SK-N-SH (cell line): ENCODE data around the gene HM13. TPM values are rescaled to one million over a fixed set of nuclear protein-coding genes. Genes with fewer than 3 reads are reported as not detected.
A peak's percentile ranks its signal among the peaks of the same experiment; 100 is the strongest.

ENCODE experiments used
- CTCF ChIA-PET: fragments of 300-600, 350-600 bp; formaldehyde crosslinking; extraction: SDS; loops from one replicate; lab custom pipeline; 2021; lab: Yijun Ruan, JAX
- POLR2A ChIA-PET: fragments of 350-600 bp; sonication (Branson Sonifier 250); formaldehyde crosslinking; extraction: SDS; loops from one replicate; lab custom pipeline; 2020; ENCODE audit warnings: antibody characterized with exemption, inconsistent platforms; lab: Yijun Ruan, JAX
- DNase-seq: peaks from one replicate; pipeline ENCODE4 v3.0.0; 2012
- H2AFZ ChIP-seq: fragments of 200-600 bp; sonication (generic); 2 replicates; pipeline ENCODE4 v1.8.1; 2016; ENCODE audit warnings: antibody characterized with exemption, mild to moderate bottlenecking, low read depth
- H3F3A ChIP-seq: fragments of 200-600 bp; sonication (generic); replicated peaks from 2 replicates; pipeline ENCODE3; 2016; ENCODE audit warnings: antibody characterized with exemption, mild to moderate bottlenecking; ENCODE audit not compliant: insufficient read depth
- H3K27ac ChIP-seq, 2 experiments: fragments of 200-500 bp in 1 of 2; fragments of 200-600 bp in 1 of 2; sonication (Bioruptor generic) in 1 of 2; sonication (generic), shearing (Covaris generic) in 1 of 2; 2 replicates each; pipeline versions ENCODE4 v1.5.1 to v1.6.1; 2014 to 2016; ENCODE audit warnings: low read depth in 2 of 2, inconsistent platforms in 1 of 2, low read length in 1 of 2, mild to moderate bottlenecking in 1 of 2, mixed read lengths in 1 of 2
- H3K27me3 ChIP-seq: fragments of 200-600 bp; sonication (generic), shearing (Covaris generic); 2 replicates; pipeline ENCODE4 v1.6.1; 2016; ENCODE audit warnings: mixed run types; ENCODE audit not compliant: insufficient read depth
- H3K36me3 ChIP-seq, 2 experiments: fragments of 200-500 bp in 1 of 2; fragments of 200-600 bp in 1 of 2; sonication (Bioruptor generic) in 1 of 2; sonication (generic) in 1 of 2; replicated peaks in 1 of 2; 2 replicates each; pipeline versions ENCODE3 to v1.5.1; 2014 to 2016; ENCODE audit warnings: low read length in 1 of 2, mild to moderate bottlenecking in 1 of 2; ENCODE audit not compliant: insufficient read depth in 2 of 2, control insufficient read depth in 1 of 2
- H3K4me1 ChIP-seq, 2 experiments: fragments of 200-500 bp in 1 of 2; fragments of 200-600 bp in 1 of 2; sonication (Bioruptor generic) in 1 of 2; sonication (generic), shearing (Covaris generic) in 1 of 2; 2 replicates each; pipeline versions ENCODE4 v1.5.1 to v1.6.1; 2014 to 2016; ENCODE audit warnings: low read depth in 1 of 2, low read length in 1 of 2, mixed run types in 1 of 2; ENCODE audit not compliant: insufficient read depth in 2 of 2, control insufficient read depth in 1 of 2
- H3K4me2 ChIP-seq: fragments of 200-600 bp; sonication (generic), shearing (Covaris generic); 2 replicates; pipeline ENCODE4 v1.6.1; 2017; ENCODE audit warnings: mixed run types
- H3K4me3 ChIP-seq, 2 experiments: fragments of 200-500 bp in 1 of 2; fragments of 200-600 bp in 1 of 2; sonication (Bioruptor generic) in 1 of 2; sonication (generic), shearing (Covaris generic) in 1 of 2; 2 replicates each; pipeline versions ENCODE4 v1.5.1 to v1.8.1; 2014 to 2016; ENCODE audit warnings: low read depth in 2 of 2, inconsistent platforms in 1 of 2, low read length in 1 of 2, mild to moderate bottlenecking in 1 of 2, mixed read lengths in 1 of 2, moderate library complexity in 1 of 2
- H3K79me2 ChIP-seq: fragments of 200-600 bp; sonication (generic); 2 replicates; pipeline ENCODE4 v1.8.1; 2017; ENCODE audit warnings: mild to moderate bottlenecking; ENCODE audit not compliant: insufficient read depth
- H3K9ac ChIP-seq: fragments of 200-600 bp; sonication (generic); 2 replicates; pipeline ENCODE4 v1.6.1; 2017; ENCODE audit warnings: mixed run types
- H3K9me2 ChIP-seq: fragments of 200-600 bp; sonication (generic); 2 replicates; pipeline ENCODE4 v1.6.1; 2017; ENCODE audit warnings: mixed run types
- H3K9me3 ChIP-seq: fragments of 200-600 bp; sonication (generic); 2 replicates; pipeline ENCODE4 v1.6.1; 2017; ENCODE audit warnings: mixed run types, mild to moderate bottlenecking, moderate library complexity
- H4K20me1 ChIP-seq: fragments of 200-600 bp; sonication (generic); 2 replicates; pipeline ENCODE4 v1.6.1; 2017; ENCODE audit warnings: mild to moderate bottlenecking, mixed run types; ENCODE audit not compliant: insufficient read depth
- EP300 ChIP-seq, 2 experiments: IDR thresholded peaks; 2 replicates each; pipeline versions ENCODE4 v1.4.0 to v1.6.1; 2012; ENCODE audit warnings: borderline replicate concordance in 1 of 2, low read depth in 1 of 2, low read length in 1 of 2
- FOSL2 ChIP-seq: IDR thresholded peaks from 2 replicates; pipeline ENCODE4 v1.4.0; 2012; ENCODE audit warnings: low read depth, mild to moderate bottlenecking, moderate library complexity, borderline replicate concordance
- FOXJ3 ChIP-seq: sonication (generic); formaldehyde crosslinking; IDR thresholded peaks from 2 replicates; pipeline ENCODE4 v1.5.1; 2020; ENCODE audit warnings: mild to moderate bottlenecking, missing genetic modification reagents
- GABPA ChIP-seq: IDR thresholded peaks from 2 replicates; pipeline ENCODE4 v1.4.0; 2012; ENCODE audit warnings: low read depth, mild to moderate bottlenecking
- JUND ChIP-seq: IDR thresholded peaks from 2 replicates; pipeline ENCODE4 v1.4.0; 2012
- MEF2A ChIP-seq: IDR thresholded peaks from 2 replicates; pipeline ENCODE4 v1.4.0; 2012; ENCODE audit warnings: low read depth, borderline replicate concordance
- MXI1 ChIP-seq: IDR thresholded peaks from 2 replicates; pipeline ENCODE4 v1.6.1; 2012; ENCODE audit warnings: mild to moderate bottlenecking, low read depth, low read length, improper control_type of control experiment
- NFIC ChIP-seq: IDR thresholded peaks from 2 replicates; pipeline ENCODE4 v1.4.0; 2012; ENCODE audit warnings: borderline replicate concordance
- RCOR1 ChIP-seq: fragments of 150-350 bp; IDR thresholded peaks from 2 replicates; pipeline ENCODE4 v1.6.1; 2017; ENCODE audit warnings: antibody characterized with exemption, low read length
- TAF1 ChIP-seq: IDR thresholded peaks from 2 replicates; pipeline ENCODE4 v1.6.1; 2012; ENCODE audit warnings: low read depth, mild to moderate bottlenecking, low read length, moderate library complexity, borderline replicate concordance
- USF1 ChIP-seq: IDR thresholded peaks from 2 replicates; pipeline ENCODE4 v1.4.0; 2012; ENCODE audit warnings: low read depth, borderline replicate concordance
- WGBS: methylation state at CpG from one replicate; pipeline ENCODE4 v1.1.6; 2017; ENCODE audit warnings: low lambda C conversion rate; 5-methylcytosine and 5-hydroxymethylcytosine counted together
- polyA plus RNA-seq, 3 experiments: library from polyadenylated mRNA; depleted of rRNA; stranded (reverse); fragments of >200 nt; gene quantifications; 2 replicates each; pipeline ENCODE4 v1.2.3, GENCODE V29; 2012
- TF ChIP-seq, protein P1 (sequence below): fragments of 150-350 bp; IDR thresholded peaks from 2 replicates; pipeline ENCODE4 v1.6.1; 2016; ENCODE audit warnings: mild to moderate bottlenecking, low read depth, low read length

The HM13 gene
- polyA plus RNA-seq, 1 of the 3 experiments (the other 2 are of a cell fraction) = 160 TPM

DNA sequence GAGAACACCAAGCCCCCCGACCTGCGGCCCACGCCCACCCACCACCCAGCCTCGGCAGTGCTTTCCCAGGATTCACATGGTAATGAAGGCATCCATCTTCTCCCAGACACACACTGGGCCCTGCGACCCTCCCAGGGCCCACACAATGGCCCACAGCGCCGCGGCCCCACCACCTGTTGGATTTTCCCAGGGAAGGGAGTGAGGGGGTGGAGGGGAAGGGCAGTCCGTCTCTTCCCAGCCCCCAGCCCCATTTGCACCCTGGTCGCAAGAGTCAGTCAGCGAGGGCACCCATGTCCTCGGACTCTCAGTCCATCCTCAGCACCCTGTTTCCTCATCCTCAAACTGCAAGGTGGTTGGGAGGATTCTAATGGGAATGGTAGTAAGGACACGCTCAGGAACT lies 67.1 kb downstream of the HM13 start (continued):
- TF ChIP-seq FOSL2 = no peak
- TF ChIP-seq, protein P1, sequence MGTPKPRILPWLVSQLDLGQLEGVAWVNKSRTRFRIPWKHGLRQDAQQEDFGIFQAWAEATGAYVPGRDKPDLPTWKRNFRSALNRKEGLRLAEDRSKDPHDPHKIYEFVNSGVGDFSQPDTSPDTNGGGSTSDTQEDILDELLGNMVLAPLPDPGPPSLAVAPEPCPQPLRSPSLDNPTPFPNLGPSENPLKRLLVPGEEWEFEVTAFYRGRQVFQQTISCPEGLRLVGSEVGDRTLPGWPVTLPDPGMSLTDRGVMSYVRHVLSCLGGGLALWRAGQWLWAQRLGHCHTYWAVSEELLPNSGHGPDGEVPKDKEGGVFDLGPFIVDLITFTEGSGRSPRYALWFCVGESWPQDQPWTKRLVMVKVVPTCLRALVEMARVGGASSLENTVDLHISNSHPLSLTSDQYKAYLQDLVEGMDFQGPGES = no peak
- no peak for TF ChIP-seq MEF2A
- no peak for TF ChIP-seq NFIC
- no peak for TF ChIP-seq FOXJ3 (CRISPR knock-in tag)

GRCh38 chr20:31587545-31588389 lies 73.5 kb downstream of the HM13 start:
- no peak overlapping the region for H3K27ac ChIP-seq
- CTCF ChIA-PET = interaction anchor here (1.2 to 5.0 kb wide), 4 partner anchors 12 to 25 kb away, joined by 5 to 24 read pairs (median 9); no protein-coding TSS in a partner anchor
- POLR2A ChIA-PET = interaction anchor here (1.2 to 1.7 kb wide), 5 partner anchors 8 to 25 kb away, joined by 3 to 6 read pairs (median 4); partner anchors contain the start of gene ID1
- TF ChIP-seq NFIC (no peak), JUND (no peak), TAF1 (no peak), USF1 (no peak), RCOR1 (no peak), GABPA (no peak)
- TF ChIP-seq, all 33 proteins: peak for 0
- Histone ChIP-seq H3K4me3 (no peak overlapping the region; a peak in 1 of 4 replicates), H2AFZ (no peak overlapping the region), H3K9ac (no peak overlapping the region), H3K79me2 (no peaks in the 10 kb centered on the region), H3K4me1 (no peaks in the 10 kb centered on the region; a peak in 1 of 4 replicates), H3K4me2 (no peak overlapping the region), H3F3A (peaks cover 4% of the 10 kb centered on the region), H3K9me2 (no peaks in the 10 kb centered on the region), H3K9me3 (no peaks in the 10 kb centered on the region), H4K20me1 (no peaks in the 10 kb centered on the region), H3K36me3 (no peaks in the 10 kb centered on the region), H3K27me3 (no peaks in the 10 kb centered on the region)
- DNase-seq = peak; percentile 77
- 65% methylated on average over 35 of the region's 76 CpGs for WGBS

DNA sequence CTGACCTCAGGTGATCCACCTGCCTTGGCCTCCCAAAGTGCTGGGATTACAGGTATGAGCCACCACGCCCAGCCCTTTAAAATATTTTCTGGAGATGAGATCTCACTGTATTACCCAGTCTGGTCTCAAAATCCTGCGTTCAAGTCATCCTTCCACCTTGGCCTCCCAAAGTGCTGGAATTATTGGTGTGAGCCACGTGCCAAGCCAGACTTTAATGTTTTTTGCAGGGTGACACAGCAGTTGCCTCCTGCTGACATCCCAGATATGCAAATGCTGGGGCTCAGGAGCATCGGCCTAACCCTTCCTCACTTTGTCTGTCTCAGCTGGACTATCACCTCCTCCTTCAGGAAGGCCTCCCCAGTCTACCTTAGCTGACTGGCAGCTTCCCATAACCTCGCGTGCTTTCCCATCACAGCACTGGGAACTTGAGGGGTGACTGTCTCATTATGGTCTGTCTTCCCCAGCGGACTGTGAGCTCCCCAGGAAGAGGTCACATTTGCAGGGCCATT lies 76.5 kb downstream of the HM13 start:
- no peak overlapping the region for H2AFZ ChIP-seq
- POLR2A ChIA-PET = interaction anchor here (1.0 to 1.4 kb wide), 3 partner anchors 15 to 21 kb away, joined by 3 read pairs; partner anchors contain the start of gene ID1
- no peak overlapping the region for H3K4me2 ChIP-seq
- peaks cover 4 to 6% of the 10 kb centered on the region in 2 experiments; a peak in 1 of 4 replicates for H3K4me1 ChIP-seq
- 87% methylated on average over 7 of the region's 7 CpGs for WGBS
- H3K36me3 ChIP-seq = no peaks in the 10 kb centered on the region
- H3K27me3 ChIP-seq = no peaks in the 10 kb centered on the region
- H3K27ac ChIP-seq = no peak overlapping the region
- no peaks in the 10 kb centered on the region for H3K79me2 ChIP-seq
- H3K4me3 ChIP-seq = no peak overlapping the region
- no peaks in the 10 kb centered on the region for H3K9me3 ChIP-seq
- no peaks in the 10 kb centered on the region for H4K20me1 ChIP-seq
- TF ChIP-seq EP300 (IDR thresholded peaks at IDR 0.05; ENCODE audit: borderline replicate concordance in 1 of 2, low read depth in 1 of 2, low read length in 1 of 2) (no peak), MXI1 (no peak)
- TF ChIP-seq, all 33 proteins: peak for 0
- CTCF ChIA-PET = interaction anchor here (0.9 to 3.6 kb wide), 4 partner anchors 18 to 28 kb away, joined by 3 to 31 read pairs (median 8); no protein-coding TSS in a partner anchor
- Histone ChIP-seq H3F3A (peaks cover 22% of the 10 kb centered on the region), H3K9ac (no peak overlapping the region), H3K9me2 (no peaks in the 10 kb centered on the region)
- no peak for DNase-seq
